Measurements from ENCODE around the gene TREH.
"Not testable (repeated sequence)": the region's sequence is repeated elsewhere in the genome, so short reads cannot be mapped to it uniquely, and the experiment has no call there.

Gene TREH, protein sequence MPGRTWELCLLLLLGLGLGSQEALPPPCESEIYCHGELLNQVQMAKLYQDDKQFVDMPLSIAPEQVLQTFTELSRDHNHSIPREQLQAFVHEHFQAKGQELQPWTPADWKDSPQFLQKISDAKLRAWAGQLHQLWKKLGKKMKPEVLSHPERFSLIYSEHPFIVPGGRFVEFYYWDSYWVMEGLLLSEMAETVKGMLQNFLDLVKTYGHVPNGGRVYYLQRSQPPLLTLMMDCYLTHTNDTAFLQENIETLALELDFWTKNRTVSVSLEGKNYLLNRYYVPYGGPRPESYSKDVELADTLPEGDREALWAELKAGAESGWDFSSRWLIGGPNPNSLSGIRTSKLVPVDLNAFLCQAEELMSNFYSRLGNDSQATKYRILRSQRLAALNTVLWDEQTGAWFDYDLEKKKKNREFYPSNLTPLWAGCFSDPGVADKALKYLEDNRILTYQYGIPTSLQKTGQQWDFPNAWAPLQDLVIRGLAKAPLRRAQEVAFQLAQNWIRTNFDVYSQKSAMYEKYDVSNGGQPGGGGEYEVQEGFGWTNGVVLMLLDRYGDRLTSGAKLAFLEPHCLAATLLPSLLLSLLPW

DNA sequence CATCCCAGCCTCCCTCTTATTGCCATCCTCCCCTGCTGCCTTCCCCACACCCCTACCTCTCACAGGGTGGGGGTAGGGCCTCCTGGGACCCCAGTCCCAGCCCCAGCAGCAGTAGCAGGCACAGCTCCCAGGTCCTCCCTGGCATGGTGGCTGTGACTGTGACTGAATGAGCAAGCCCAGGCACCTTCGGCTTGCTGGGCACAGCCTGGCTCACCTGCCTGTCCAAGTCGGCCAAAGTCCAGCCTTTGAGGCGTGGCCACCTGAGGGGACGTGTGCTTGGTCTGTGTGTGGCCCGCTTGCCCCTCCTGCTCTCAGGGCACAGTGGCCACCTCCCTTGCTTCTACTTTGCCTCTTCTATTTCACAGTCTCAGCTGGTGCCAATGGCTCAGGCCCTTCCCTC is at the start of gene TREH:
Gene TREH, minus strand, starts transcription at position 168 of the 400 bp plus-strand sequence. Its CDS starts 23 bp downstream, at position 145.
- DNase-seq: no peak

DNA sequence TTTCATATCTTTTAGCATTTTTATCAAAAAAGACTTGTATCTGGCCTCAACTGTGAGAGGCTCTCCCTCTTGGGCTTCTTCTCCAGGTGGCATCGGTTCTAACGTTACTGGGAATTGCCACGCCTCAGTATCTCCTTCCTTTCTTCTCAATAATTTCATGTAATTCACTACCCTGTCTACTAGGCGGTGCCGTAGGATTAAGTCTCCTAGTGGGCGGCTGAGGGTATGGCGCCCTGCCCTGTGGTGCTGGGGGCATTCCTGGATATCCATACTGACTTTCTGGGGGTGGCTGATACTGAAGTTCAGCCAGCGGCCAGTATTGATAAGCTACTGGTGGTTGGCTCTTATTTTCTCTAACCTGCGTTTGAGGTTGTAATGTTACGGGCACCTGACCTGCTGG is 48.7 kb upstream of the TREH start:
- DNase-seq: not testable (repeated sequence)

DNA sequence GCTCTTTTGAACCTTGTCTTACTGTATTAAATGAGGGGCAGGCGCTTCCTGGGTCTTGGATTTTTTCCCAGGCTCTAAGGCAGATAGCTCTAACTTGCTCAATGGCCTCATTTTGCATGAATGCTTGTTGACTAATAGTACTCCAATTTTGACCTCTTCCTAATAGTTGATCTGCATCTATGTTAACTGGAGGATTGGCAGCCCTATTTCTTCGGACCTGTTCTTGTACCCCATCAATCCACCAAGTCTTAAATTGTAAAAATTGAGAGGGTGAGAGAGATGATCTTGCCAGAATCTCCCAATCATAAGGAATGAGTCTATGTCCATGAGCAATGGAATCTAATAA is 48.2 kb upstream of the TREH start:
- not testable (repeated sequence) for DNase-seq

DNA sequence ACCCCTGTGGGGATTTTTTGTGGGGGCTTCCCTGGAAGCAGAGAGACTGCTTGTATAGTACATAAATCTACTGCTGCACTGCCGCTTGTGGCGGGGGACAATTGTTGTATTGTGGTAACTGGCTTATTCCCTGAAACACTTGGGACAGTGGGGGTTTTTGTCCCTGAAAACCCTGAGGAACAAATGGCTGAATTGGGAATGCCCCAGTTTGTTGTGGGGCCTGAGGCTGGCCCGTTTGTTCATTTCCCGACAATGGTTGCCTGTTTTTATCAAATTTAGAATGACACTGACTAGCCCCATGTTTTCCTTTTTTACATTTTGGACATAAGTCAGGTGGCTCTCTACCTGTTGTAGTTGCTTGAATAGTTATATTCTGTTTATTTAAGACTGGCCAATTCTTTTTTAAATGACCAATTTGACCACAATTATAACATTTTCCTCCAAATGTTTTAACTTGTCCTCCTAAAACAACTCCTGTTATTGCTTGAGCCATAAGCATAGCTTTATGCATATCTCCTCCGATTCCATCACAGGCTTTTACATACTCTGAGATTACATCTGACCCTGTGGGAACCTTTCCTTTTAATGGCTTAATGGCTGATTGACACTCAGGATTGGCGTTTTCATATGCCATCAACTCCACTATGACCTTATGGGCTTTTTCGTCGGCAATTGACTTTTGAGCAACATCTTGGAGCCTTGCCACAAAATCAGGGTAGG is 47.7 kb upstream of the TREH start:
- DNase-seq: not testable (repeated sequence)

DNA sequence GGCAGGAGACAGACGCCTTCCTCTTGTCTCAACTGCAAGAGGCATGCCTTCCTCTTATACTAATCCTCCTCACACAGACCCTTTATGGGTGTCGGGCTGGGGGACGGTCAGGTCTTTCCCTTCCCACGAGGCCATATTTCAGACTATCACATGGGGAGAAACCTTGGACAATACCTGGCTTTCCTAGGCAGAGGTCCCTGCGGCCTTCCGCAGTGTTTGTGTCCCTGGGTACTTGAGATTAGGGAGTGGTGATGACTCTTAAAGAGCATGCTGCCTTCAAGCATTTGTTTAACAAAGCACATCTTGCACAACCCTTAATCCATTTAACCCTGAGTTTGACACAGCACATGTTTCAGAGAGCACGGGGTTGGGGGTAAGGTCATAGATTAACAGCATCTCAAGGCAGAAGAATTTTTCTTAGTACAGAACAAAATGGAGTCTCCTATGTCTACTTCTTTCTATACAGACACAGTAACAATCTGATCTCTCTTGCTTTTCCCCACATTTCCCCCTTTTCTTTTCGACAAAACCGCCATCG is 42.1 kb upstream of the TREH start:
- DNase-seq: not testable (repeated sequence)

DNA sequence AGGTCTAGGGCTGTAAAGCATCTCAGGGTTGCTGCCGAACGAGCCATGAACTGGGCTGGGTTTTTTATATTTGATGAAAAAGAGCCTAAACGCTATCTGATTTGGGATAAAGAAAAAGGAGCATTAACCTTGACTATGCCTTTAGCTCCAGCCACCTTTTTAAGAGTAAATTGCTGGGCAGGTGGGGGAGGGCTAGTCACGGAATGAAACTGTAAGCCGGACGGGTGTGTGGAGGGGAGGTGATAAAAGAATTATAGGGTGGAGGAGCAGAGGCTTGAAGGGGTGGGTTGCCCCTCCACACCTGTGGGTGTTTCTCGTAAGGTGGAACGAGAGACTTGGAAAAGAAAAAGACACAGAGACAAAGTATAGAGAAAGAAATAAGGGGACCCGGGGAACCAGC is 41.3 kb upstream of the TREH start:
- not testable (repeated sequence) for DNase-seq

DNA sequence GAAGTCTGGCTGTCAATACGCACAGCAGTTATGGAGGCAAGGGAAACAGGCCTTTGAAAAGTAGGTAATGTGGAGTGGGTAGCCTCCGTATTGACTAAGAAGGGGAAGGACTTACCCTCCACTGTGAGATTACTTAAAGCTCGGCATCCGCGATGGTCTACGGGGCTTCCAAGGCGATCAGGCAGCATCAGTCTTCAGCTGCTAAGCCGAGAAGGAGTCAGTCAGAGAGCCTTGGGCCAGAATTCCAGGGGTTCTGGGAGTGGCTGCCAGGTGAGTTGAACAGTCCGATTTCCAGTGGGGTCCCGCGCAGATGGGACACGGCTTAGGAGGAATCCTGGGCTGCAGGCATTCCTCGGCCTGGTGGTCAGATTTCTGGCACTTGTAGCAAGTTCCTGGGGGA is 40.6 kb upstream of the TREH start:
- not testable (repeated sequence) for DNase-seq

DNA sequence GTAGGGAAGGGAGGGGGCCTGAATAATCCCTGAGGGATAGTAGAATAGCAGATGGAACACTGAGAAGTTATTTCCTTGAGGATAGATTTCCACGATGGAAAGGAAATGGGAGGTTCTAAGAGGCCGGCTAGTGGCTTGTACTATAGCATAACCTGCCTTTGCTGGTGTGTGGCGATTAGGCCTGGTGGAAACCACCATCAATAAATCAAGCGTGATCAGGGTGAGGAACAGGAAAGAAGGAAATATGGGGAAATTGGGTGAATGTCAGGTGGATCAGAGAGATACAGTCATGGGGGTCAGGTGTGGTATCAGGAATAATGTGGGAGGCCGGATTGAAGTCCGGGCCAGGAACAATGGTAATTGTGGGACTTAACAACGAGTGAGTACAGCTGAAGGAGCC is 39.1 kb upstream of the TREH start:
- not testable (repeated sequence) for DNase-seq

DNA sequence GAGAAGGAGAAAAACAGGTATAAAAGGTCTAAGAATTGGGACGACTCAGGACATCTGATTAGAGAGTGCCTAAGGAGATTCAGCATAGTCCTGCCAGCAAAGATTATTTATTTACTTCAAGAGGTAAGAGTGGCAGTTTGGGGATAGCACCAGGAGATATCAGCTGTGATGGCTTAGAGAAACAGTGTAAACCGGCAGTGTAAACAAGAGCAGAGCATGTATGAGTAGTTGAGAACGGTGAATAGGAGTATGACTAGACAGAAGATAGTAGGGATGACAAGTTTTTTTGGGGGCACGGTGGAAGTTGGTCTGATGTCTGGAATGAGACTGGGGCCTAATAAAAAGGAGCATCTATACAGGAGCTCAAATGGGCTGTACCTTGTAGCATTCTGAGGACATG is 38.3 kb upstream of the TREH start:
- not testable (repeated sequence) for DNase-seq

DNA sequence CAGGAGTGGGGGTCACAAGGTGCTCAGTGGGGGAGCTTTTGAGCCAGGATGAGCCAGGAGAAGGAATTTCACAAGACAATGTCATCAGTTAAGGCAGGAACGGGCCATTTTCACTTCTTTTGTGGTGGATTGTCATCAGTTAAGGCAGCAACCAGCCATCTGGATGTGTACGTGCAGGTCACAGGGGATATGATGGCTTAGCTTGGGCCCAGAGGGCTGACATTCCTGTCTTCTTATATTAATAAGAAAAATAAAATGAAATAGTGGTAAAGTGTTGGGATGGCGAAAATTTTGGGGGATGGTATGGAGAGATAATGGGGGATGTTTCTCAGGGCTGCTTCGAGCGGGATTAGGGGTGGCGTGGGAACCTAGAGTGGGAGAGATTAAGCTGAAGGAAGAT is 37.8 kb upstream of the TREH start:
- DNase-seq: not testable (repeated sequence)

DNA sequence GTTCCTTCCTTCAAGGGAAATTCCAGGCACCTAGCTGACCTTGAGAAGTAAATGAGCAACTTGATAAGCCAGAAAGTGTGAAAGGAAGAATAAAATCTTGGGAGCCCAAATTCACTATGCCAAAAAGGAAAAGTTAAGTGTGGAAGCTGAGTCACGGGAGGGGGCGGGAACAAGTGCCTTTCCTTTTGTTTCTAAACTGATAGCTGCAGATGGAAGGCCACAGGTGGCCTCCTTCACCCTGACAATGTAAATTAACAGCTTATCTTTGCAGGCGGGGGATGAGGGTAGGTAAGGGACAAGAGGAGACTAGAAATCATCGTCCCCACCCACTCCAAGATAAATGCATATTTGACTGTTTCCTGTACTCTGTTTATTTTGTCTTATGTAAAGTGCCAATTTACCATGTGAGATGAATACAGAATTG is 36.4 kb upstream of the TREH start:
- DNase-seq: no peak

DNA sequence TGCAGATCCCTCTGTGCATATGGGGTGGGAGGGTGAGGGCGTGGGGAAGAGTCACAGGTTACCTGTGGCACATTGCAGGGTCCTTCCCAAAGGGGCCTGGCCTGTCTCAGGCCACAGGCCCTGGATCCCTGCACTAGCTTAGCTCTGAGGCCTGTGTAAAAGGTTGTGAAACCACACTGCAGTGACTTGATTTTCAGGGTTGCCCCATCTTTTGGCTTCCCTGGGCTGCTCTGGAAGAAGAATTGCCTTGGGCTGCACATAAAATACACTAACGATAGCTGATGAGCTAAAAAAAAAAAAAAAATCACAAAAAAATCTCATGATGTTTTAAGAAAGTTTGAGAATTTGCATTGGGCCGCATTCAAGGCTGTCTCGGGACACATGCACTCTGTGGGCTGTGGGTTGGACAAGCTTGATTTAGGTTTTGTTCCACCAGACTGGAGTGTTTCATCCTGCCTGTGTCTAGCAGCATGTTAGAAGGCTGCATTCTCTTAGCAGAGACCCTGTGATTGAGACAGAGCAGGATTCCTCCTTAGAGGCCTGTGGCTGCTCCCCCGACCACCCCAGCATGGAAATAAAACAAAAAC is 35.9 kb upstream of the TREH start:
- DNase-seq: no peak

DNA sequence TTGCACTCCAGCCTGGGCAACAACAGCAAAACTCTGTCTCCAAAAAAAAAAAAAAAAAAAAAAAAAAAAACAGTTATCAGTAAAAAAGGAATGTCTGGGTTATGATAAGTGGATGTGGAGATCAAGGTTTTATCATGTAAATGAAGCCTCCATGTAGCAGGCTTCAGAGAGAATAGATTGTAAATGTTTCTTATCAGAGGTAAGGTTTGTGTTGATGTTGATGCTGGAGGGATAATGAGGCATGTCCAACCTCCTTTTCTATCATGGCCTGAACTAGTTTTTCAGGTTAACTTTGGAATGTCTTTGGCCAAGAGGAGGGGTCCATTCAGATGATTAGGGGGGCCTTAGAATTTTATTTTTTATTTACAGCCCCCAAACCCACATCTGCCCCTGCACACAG is 35.4 kb upstream of the TREH start:
- no peak for DNase-seq

DNA sequence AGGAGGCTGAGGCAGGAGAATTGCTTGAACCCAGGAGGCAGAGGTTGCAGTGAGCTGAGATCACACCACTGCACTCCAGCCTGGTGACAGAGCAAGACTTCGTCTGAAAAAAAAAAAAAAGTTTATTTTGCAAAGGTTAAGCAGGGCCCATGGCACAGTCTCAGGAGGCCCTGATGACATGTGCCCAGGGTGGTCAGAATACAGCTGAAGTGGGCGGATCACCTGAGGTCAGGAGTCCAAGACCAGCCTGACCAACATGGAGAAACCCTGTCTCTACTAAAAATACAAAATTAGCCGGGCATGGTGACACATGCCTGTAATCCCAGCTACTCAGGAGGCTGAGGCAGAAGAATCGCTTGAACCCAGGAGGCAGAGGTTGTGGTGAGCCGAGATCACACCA is 35.0 kb upstream of the TREH start:
- DNase-seq: not testable (repeated sequence)

DNA sequence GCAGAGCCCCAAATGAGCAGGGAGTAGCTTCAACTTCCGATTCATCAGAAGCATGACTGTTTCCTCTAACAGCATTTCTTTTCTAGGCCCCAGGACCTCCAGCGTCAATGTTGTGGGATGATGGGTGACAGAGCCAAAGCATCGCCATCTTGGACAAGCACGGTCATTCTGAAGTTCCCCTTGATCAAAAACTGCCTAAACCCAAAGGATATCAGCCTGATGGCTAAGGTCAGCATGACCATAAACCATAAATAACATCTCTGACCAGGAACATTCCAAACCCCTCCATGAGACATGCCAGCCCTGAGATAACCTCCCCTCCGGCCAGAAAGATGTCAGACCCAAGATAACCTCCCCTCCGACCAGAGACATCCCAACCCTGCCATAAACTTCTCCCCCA is 28.8 kb upstream of the TREH start:
- DNase-seq: no peak

DNA sequence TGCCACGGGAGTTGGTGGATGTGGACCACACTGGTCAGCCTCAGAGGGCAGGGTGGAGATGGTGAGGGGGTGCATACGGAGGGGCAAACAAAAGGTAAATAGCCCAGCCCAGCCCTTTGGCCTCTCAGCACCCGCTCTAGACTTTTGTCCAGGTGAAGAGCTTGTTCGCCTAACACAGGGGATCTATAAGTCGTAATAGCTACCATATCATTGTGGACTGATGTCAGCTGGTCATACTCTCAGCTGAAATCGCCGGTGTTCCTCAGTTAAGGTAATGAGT is 27.0 kb upstream of the TREH start:
- no peak for DNase-seq

DNA sequence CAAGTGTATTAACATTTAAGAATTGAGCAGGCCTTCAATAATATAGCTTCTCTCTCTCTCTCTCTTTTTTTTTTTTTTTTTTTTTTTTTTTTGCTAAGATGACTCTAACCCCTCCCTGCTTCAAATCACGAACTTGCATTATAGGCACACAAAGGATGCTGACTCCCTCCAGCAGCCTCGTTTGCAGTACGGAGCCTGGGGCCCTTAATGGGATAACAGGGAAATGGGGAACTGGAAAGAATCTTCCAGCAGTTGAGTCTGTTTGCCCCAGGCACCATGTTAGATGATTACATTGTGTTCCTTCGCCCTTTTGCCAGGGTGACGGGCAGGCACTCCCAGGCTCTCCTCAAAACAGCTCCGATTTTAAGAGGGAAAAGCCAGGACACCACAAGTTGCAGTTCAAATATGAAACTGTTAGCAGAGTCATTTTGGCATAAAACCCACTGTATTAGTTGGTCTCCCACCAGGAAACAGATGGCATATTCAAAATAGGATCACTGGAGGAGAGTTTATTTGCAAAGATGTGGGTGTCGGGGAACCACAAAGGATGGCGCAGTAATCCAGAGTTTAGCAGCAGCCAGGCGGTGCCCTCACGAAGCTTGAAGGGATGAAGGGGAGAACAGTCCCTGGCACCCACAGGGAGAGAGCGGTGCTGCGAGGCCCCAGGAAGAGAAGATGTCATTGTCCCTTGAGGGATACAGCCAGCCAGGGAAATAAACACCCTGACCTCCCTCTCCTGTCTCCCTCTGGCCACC is 26.5 kb upstream of the TREH start:
- DNase-seq: no peak

DNA sequence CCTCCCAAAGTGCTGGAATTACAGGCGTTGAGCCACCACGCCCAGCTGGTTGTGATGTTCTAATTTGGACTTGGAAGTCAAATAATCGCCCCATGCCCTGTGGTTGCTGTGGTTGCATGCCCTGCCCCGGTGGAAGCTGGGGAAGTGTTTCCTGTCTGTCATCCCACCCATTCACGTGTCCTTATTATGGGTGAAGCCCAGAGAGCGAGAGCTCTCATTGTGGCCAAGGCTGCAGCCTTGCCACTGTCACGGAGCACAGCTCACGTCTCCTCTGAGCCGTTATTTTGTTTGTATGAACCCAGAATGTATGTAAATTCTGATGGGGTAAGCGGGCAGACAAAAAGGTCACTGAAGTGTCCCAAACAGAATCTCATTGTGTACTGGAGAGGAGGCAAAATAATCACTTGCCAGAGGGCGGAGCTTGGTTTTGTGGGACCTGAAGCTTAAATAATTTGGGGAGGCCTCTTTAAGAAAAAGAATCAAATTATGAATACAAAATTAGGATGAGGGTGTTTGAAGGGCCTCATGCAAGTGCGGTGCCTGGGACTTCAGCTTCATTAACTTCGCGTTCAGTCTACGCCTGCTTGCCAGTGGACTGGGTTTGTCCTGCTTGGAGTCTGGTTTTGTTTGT is 25.8 kb upstream of the TREH start:
- no peak for DNase-seq

DNA sequence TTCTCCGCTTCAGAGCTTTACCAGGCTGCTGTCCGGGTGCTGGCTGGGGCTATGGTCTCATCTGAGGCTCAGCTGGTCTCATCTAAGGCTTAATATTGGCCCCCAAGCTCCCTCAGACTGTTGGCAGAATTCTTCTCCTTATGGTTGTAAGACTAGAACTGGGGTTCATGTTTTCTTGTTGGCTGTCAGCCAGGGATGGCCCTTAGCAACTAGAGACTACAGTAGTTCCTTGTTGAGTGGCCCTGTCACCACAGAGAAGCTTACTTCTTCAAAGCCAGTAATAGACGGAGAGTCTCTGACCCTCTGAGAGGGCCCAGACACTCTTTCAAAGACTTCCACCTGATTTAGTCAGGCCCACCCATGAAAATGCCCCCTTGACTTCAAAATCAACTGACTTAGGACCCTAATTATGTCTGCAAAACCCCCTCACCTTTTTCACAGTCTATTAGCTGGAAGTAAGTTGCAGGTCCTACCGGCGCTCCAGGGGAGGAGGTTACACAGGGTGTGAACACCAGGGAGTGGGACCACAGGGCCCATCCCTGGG is 24.2 kb upstream of the TREH start:
- DNase-seq: no peak

DNA sequence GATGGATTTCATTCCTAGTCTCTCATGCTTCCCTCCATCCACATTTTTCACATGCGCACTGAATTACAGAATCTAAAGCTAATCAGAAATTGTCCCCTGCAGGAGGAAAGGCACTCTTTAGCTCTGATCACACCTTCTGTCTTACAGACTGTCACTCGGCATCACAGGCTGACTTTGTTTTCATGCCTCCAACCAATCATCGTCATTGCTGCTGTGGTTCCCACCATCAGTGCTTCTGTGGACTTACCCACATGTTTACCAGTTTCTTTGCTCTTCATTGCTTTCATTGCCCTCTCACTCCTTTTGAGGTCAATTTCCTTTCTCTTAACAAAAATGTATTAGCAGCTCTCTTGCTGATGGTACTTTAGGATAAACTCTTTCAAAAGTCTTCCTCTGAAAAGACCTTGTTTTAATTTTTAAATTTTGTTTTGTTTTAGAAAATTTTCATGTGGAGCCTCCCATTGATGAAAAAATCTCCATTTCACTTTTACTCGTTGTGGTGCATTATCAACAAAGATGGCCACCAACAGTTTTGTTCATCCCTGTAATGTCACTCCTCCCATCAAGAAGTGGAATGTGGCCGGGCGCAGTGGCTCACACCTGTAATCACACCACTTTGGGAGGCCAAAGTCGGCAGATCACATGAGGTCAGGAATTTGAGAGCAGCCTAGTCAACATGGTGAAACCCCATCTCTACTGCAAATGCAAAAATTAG is 20.2 kb upstream of the TREH start:
- DNase-seq: no peak

DNA sequence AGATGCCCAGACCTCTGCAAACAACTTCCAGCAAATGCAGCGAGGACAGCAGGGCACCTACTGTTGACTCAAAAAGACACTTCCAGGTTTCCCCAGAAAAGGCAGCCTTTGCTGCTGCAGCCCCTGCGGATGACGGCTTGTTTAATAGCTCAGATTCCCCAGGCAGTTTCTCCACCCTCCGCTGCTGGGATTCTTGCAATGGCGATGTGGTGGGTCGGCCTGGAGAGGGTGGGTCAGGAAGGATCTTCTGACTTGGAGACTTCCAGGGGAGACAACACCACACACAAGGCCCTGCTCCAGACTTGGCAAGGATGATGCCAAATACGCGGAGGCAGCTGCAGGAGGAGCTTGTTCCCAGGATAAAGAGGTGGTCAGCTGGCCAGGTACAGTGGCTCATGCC is 17.9 kb upstream of the TREH start:
- DNase-seq: no peak

Measured in NCI-H774 (cell line).